Mesendoderm (in vitro differentiated cells): ENCODE data around the gene ARMC7.

Experiments
- DNase-seq: peaks from one replicate; pipeline ENCODE4 v3.0.0; 2013
- H2AK5ac ChIP-seq: 2 replicates; pipeline ENCODE4 v1.6.1; 2013; ENCODE audit warnings: low read length, inconsistent platforms
- H2BK120ac ChIP-seq: 2 replicates; pipeline ENCODE4 v1.6.1; 2013; ENCODE audit warnings: low read depth, mild to moderate bottlenecking, low read length, moderate library complexity, mixed read lengths
- H2BK15ac ChIP-seq: replicated peaks from 2 replicates; pipeline ENCODE4 v1.6.1; 2013; ENCODE audit warnings: low read depth, mild to moderate bottlenecking, moderate library complexity
- H2BK5ac ChIP-seq: 2 replicates; pipeline ENCODE4 v1.6.1; 2013; ENCODE audit warnings: low read length, inconsistent platforms
- H3K18ac ChIP-seq: 2 replicates; pipeline ENCODE4 v1.6.1; 2013; ENCODE audit warnings: mild to moderate bottlenecking, low read length, mixed read lengths
- H3K23ac ChIP-seq: one replicate; pipeline ENCODE4 v1.6.1; 2013; ENCODE audit warnings: low read length
- H3K27ac ChIP-seq: 2 replicates; pipeline ENCODE4 v1.5.1; 2013; ENCODE audit warnings: low read depth, mild to moderate bottlenecking, inconsistent platforms, low read length, moderate library complexity
- H3K27me3 ChIP-seq: 2 replicates; pipeline ENCODE4 v1.6.1; 2013; ENCODE audit warnings: low read length, control low read depth, mild to moderate bottlenecking, inconsistent platforms; ENCODE audit not compliant: insufficient read depth, poor library complexity
- H3K36me3 ChIP-seq: 2 replicates; pipeline ENCODE4 v1.6.1; 2013; ENCODE audit warnings: low read length, inconsistent platforms; ENCODE audit not compliant: control insufficient read depth, insufficient read depth
- H3K4ac ChIP-seq: one replicate; pipeline ENCODE4 v1.6.1; 2013; ENCODE audit warnings: low read depth, mild to moderate bottlenecking, low read length, moderate library complexity
- H3K4me1 ChIP-seq: 2 replicates; pipeline ENCODE4 v1.6.1; 2013; ENCODE audit warnings: low read depth, low read length, inconsistent platforms; ENCODE audit not compliant: control insufficient read depth
- H3K4me2 ChIP-seq: 2 replicates; pipeline ENCODE4 v1.6.1; 2013; ENCODE audit warnings: low read length
- H3K4me3 ChIP-seq: 2 replicates; pipeline ENCODE4 v1.5.1; 2013; ENCODE audit warnings: mild to moderate bottlenecking, low read length
- H3K56ac ChIP-seq: one replicate; pipeline ENCODE4 v1.6.1; 2013; ENCODE audit warnings: low read length
- H3K79me1 ChIP-seq: 2 replicates; pipeline ENCODE4 v1.6.1; 2013; ENCODE audit warnings: low read length, inconsistent platforms
- H3K79me2 ChIP-seq: 2 replicates; pipeline ENCODE4 v1.6.1; 2013; ENCODE audit warnings: mild to moderate bottlenecking, low read length; ENCODE audit not compliant: control insufficient read depth, insufficient read depth
- H3K9ac ChIP-seq: 2 replicates; pipeline ENCODE4 v1.6.1; 2013; ENCODE audit warnings: low read length, inconsistent platforms
- H4K5ac ChIP-seq: one replicate; pipeline ENCODE4 v1.6.1; 2013; ENCODE audit warnings: low read length
- H4K8ac ChIP-seq: one replicate; pipeline ENCODE4 v1.6.1; 2013; ENCODE audit warnings: low read depth, mild to moderate bottlenecking, control low read depth, low read length, moderate library complexity
- WGBS: extraction: QIAGEN DNeasy Blood & Tissue Kit; methylation state at CpG from one replicate; pipeline ENCODE4 v1.1.7; 2013; ENCODE audit warnings: low lambda C conversion rate, missing lambda C conversion rate; ENCODE audit not compliant: insufficient coverage; ENCODE audit errors: extremely low coverage; 5-methylcytosine and 5-hydroxymethylcytosine counted together

The ARMC7 gene

DNA sequence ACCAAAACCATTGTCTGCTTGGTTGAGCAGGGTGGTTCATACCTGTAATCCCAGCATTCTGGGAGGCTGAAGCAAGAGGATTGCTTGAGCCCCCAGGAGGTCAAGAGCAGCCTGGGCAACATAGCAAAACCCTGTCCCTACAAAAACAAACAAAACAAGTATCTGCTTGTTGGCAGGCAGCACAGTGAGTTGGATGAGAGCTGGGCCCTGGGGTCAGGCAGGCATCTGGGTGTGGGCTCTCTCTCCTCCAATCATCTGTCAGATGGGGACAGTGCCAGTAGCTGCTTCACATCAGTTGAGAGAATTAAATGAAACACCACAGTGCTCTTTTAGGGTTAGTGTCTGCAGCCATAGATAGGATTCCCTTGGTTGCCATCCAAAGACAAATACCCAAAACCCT lies 5.8 kb downstream of the ARMC7 start:
- no peak overlapping the region for H3K4ac ChIP-seq
- no peaks in the 10 kb centered on the region for H3K27me3 ChIP-seq
- H2BK5ac ChIP-seq, result no peak overlapping the region
- H3K79me1 ChIP-seq, result peaks cover 9% of the 10 kb centered on the region
- no peak overlapping the region for H3K27ac ChIP-seq
- peaks cover 2% of the 10 kb centered on the region for H3K36me3 ChIP-seq
- H3K4me3 ChIP-seq, result no peak overlapping the region
- DNase-seq, result no peak
- H2BK120ac ChIP-seq, result no peak overlapping the region
- H3K56ac ChIP-seq, result no peak overlapping the region
- no peak overlapping the region for H3K23ac ChIP-seq
- H3K79me2 ChIP-seq, result no peaks in the 10 kb centered on the region
- H3K4me1 ChIP-seq, result no peaks in the 10 kb centered on the region
- no peak overlapping the region for H3K18ac ChIP-seq
- no peak overlapping the region for H2BK15ac ChIP-seq
- H2AK5ac ChIP-seq, result no peak overlapping the region
- H3K4me2 ChIP-seq, result no peak overlapping the region
- H4K8ac ChIP-seq, result no peak overlapping the region
- no peak overlapping the region for H4K5ac ChIP-seq
- no peak overlapping the region for H3K9ac ChIP-seq

DNA sequence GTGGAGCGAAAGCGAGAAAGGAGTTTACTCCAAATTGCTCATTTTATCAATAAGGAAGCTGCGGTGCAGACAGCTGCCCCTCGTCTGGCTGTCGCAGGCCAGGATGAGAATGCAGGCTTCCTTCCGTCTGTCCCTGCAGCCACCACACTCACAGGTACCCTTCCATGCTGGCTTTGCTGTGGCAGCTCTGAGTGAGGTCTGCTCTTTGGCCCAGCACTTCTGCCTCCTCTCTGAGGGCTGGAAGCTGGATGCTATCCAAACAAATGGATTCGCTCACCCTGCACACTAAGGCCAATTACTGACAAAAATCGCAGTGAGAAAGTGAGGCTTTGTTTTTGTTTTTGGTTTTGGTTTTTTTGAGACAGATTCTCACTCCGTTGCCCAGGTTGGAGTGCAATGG lies 7.0 kb downstream of the ARMC7 start:
- Histone ChIP-seq H2BK15ac (no peak overlapping the region), H3K4me1 (no peaks in the 10 kb centered on the region), H3K36me3 (peaks cover 2% of the 10 kb centered on the region), H3K27me3 (no peaks in the 10 kb centered on the region), H4K8ac (no peak overlapping the region), H2BK120ac (no peak overlapping the region), H3K4me2 (no peak overlapping the region), H3K79me1 (peaks cover 9% of the 10 kb centered on the region), H3K4me3 (no peak overlapping the region), H3K23ac (no peak overlapping the region), H3K79me2 (no peaks in the 10 kb centered on the region), H3K4ac (no peak overlapping the region), H2AK5ac (no peak overlapping the region), H3K27ac (no peak overlapping the region), H4K5ac (no peak overlapping the region), H3K18ac (no peak overlapping the region), H2BK5ac (no peak overlapping the region), H3K9ac (no peak overlapping the region), H3K56ac (no peak overlapping the region)
- no peak for DNase-seq
- no CpG with 5 or more reads among the region's 9 CpGs for whole genome bisulfite sequencing

DNA sequence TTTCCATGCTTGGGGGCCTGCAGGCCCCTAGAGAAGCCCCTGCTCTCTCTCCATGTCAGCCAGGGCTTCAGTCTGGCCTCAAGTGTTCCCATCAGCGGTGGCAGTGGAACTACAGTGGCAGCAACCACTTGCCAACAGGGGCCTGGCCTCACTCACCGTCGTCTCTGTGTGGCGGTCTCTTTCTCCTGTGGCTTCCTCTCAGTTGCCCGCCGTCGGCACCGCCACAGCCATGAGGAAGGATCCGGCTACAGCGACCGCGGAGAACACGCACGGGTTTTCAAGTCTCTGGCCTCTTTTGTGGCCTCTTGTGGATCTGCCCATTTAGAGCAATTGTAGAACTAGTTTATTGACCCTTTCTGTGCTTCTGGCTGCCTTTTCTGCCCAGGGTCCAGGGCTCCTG lies 8.5 kb downstream of the ARMC7 start:
- no peak for DNase-seq
- H3K18ac ChIP-seq, result no peak overlapping the region
- no CpG with 5 or more reads among the region's 14 CpGs for WGBS
- no peak overlapping the region for H4K5ac ChIP-seq
- no peak overlapping the region for H3K4me2 ChIP-seq
- no peak overlapping the region for H3K27ac ChIP-seq
- no peaks in the 10 kb centered on the region for H3K27me3 ChIP-seq
- no peak overlapping the region for H2BK5ac ChIP-seq
- peaks cover 2% of the 10 kb centered on the region for H3K36me3 ChIP-seq
- H4K8ac ChIP-seq, result no peak overlapping the region
- no peak overlapping the region for H2AK5ac ChIP-seq
- H3K4me3 ChIP-seq, result no peak overlapping the region
- H3K4me1 ChIP-seq, result no peaks in the 10 kb centered on the region
- no peak overlapping the region for H2BK15ac ChIP-seq
- H3K79me2 ChIP-seq, result no peaks in the 10 kb centered on the region
- H3K23ac ChIP-seq, result no peak overlapping the region
- no peak overlapping the region for H2BK120ac ChIP-seq
- no peak overlapping the region for H3K4ac ChIP-seq
- H3K79me1 ChIP-seq, result peaks cover 6% of the 10 kb centered on the region
- H3K9ac ChIP-seq, result no peak overlapping the region
- no peak overlapping the region for H3K56ac ChIP-seq

DNA sequence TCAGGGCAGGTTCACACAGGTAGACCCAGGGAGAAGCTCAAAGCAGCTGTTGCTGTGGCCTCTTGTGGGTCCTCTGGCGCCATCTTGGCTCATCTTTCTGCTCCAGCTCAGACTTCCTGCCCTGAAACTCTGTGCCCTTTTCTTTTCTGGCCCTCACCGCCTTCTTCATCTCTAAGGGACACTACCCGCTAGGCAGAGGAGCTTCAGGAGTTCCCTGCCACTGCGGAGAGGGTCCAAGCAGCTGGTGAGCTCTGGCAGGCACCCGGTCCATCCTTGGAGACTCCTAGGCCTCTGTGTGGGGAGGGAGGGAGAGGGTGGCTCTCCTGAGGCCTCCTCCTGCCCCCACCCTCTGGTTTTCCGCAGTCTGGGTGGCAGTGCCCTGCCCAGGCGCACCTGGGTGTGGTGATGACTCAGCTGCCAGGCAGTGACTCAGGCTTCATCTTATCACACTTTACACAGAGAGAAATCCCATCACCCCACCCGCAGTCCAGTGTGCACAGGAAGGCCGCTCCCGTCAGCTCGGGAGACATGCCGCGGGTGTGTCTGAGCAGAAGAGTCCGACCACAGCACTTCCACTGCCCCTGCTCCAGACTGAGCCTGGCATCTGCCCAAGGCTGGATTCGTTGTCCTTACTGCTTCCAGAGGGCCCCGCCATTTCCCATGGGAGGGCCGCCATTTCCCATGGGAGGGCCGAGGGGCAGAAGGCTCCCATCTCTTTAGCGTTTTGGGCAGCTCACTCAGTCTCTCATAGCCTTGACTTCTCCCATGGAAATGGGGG lies 14.5 kb downstream of the ARMC7 start:
- Histone ChIP-seq H3K23ac (no peak overlapping the region), H3K56ac (no peak overlapping the region), H2BK5ac (no peak overlapping the region), H3K27ac (no peak overlapping the region), H3K4ac (no peak overlapping the region), H3K79me1 (peaks cover 2% of the 10 kb centered on the region), H4K5ac (no peak overlapping the region), H3K36me3 (peaks cover 4% of the 10 kb centered on the region), H3K79me2 (no peaks in the 10 kb centered on the region), H3K4me1 (no peaks in the 10 kb centered on the region), H4K8ac (no peak overlapping the region), H2BK15ac (no peak overlapping the region), H3K18ac (no peak overlapping the region), H2BK120ac (no peak overlapping the region), H3K4me2 (no peak overlapping the region), H3K4me3 (no peak overlapping the region), H2AK5ac (no peak overlapping the region), H3K27me3 (no peaks in the 10 kb centered on the region), H3K9ac (no peak overlapping the region)
- WGBS, result no CpG with 5 or more reads among the region's 19 CpGs
- no peak for DNase-seq

DNA sequence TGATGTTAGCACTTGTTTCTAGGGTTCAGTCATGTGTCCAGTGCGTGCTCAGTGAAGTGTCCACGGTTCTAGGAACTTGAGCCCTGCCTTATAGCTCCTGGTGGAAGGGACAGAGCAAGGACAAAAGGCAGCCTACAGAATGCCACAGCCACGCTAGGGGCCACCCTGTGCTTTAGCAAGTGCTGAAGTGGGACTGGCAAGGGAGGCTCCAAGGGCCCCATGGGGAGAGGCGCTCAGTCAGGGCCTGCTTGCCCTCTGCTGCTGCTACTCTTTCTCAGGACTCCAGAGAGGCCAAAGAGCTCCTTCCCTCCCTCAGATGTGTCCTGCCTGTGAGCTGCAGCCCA lies 15.0 kb downstream of the ARMC7 start:
- peaks cover 6% of the 10 kb centered on the region for H3K36me3 ChIP-seq
- H3K23ac ChIP-seq, result no peak overlapping the region
- H2BK15ac ChIP-seq, result no peak overlapping the region
- H3K56ac ChIP-seq, result no peak overlapping the region
- DNase-seq, result no peak
- H3K9ac ChIP-seq, result no peak overlapping the region
- H3K27ac ChIP-seq, result no peak overlapping the region
- H3K4me3 ChIP-seq, result no peak overlapping the region
- H3K4me2 ChIP-seq, result no peak overlapping the region
- peaks cover 1% of the 10 kb centered on the region for H3K79me2 ChIP-seq
- no peaks in the 10 kb centered on the region for H3K27me3 ChIP-seq
- H4K5ac ChIP-seq, result no peak overlapping the region
- H3K18ac ChIP-seq, result no peak overlapping the region
- H3K79me1 ChIP-seq, result peaks cover 5% of the 10 kb centered on the region
- no peak overlapping the region for H4K8ac ChIP-seq
- WGBS, result no CpG with 5 or more reads among the region's 4 CpGs
- no peaks in the 10 kb centered on the region for H3K4me1 ChIP-seq
- no peak overlapping the region for H2AK5ac ChIP-seq
- H2BK5ac ChIP-seq, result no peak overlapping the region
- H3K4ac ChIP-seq, result no peak overlapping the region
- no peak overlapping the region for H2BK120ac ChIP-seq

DNA sequence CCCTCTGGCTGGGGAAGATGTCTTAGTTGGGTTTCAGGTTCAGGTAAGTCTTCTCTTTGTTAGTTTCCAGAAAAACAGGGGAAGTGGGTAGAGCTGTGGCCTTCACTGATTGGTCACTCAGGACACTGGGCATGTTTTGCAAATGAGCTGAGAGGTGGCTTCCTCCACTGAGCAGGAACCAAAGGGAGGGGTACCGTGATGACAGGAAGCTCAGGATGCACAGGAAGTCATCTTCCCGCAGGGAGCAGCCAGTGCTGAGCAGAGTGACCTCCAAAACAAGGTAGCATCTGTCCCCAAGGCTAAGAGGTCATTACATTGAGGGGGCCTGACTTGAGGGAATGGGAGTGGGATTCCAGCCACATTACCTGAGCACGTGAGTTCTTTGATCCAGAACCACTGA lies 16.2 kb downstream of the ARMC7 start:
- no peak overlapping the region for H3K9ac ChIP-seq

More for the DNA sequence above, 16.2 kb downstream of the ARMC7 start:
- Histone ChIP-seq H3K79me2 (peaks cover 4% of the 10 kb centered on the region), H3K23ac (no peak overlapping the region), H2BK15ac (no peak overlapping the region), H2BK120ac (no peak overlapping the region), H3K27ac (no peak overlapping the region), H3K56ac (no peak overlapping the region), H4K8ac (no peak overlapping the region), H3K36me3 (peaks cover 4% of the 10 kb centered on the region), H3K27me3 (no peaks in the 10 kb centered on the region), H3K18ac (no peak overlapping the region), H3K4ac (no peak overlapping the region), H3K4me3 (no peak overlapping the region), H3K4me1 (peaks cover 1% of the 10 kb centered on the region), H2BK5ac (no peak overlapping the region), H2AK5ac (no peak overlapping the region), H3K4me2 (no peak overlapping the region), H4K5ac (no peak overlapping the region), H3K79me1 (peaks cover 10% of the 10 kb centered on the region)
- peak; percentile 61 for DNase-seq
- no CpG with 5 or more reads among the region's 3 CpGs for WGBS
